ENCODE measurements around the gene FAM20C. TPM values are rescaled to one million over a fixed set of nuclear protein-coding genes. Genes with fewer than 3 reads are reported as not detected.

FAM20C gene
- total RNA-seq, 6 donors from 2014 or later: 17.7 to 53.7 (median 46.8) TPM

- no peak for ATAC-seq (ENCODE audit: low FRiP score in 2 of 2)
- 89 to 98% methylated on average over 12 to 14 of the region's 29 CpGs for WGBS, 2 donors
- H3K9me3 ChIP-seq: no peaks in the 10 kb centered on the region
- no peak overlapping the region for H3K4me3 ChIP-seq
- no peak for TF ChIP-seq CTCF (IDR thresholded peaks at IDR 0.05)
- no peak for TF ChIP-seq POLR2AphosphoS5 (IDR thresholded peaks at IDR 0.05)
- no peak for TF ChIP-seq EP300 (IDR thresholded peaks at IDR 0.05)
- no peak for TF ChIP-seq POLR2A (IDR thresholded peaks at IDR 0.05)
- peaks cover 9 to 15% (median 12%) of the 10 kb centered on the region in 4 donors for H3K4me1 ChIP-seq
- H3K36me3 ChIP-seq: peaks cover 0 to 18% (median 7%) of the 10 kb centered on the region in 4 donors
- H3K27ac ChIP-seq: no peak overlapping the region
- H3K27me3 ChIP-seq: no peaks in the 10 kb centered on the region
- DNase-seq: peak in 1 of 2 donors; percentile 71
Observed at GRCh38 chr7:223861-224260, 31.5 kb downstream of the FAM20C start.

- Histone ChIP-seq H3K9me3 (no peaks in the 10 kb centered on the region), H3K4me3 (no peak overlapping the region), H3K27ac (no peak overlapping the region), H3K27me3 (no peaks in the 10 kb centered on the region), H3K36me3 (peaks cover 0 to 11% (median 4%) of the 10 kb centered on the region in 4 donors), H3K4me1 (peaks cover 0 to 3% (median 0%) of the 10 kb centered on the region in 4 donors)
- TF ChIP-seq CTCF (IDR thresholded peaks at IDR 0.05) (no peak), EP300 (IDR thresholded peaks at IDR 0.05) (no peak), POLR2A (IDR thresholded peaks at IDR 0.05) (no peak), POLR2AphosphoS5 (IDR thresholded peaks at IDR 0.05) (no peak)
- peak in 1 of 2 donors; percentile 81 for DNase-seq
- WGBS, 2 donors: 87 to 89% methylated on average over 9 to 23 of the region's 23 CpGs
- peak in 1 of 2 donors; percentile 19 for ATAC-seq (ENCODE audit: low FRiP score in 2 of 2)
Observed at GRCh38 chr7:226281-226895, 34.0 kb downstream of the FAM20C start.

- TF ChIP-seq POLR2AphosphoS5 (IDR thresholded peaks at IDR 0.05) (no peak), EP300 (IDR thresholded peaks at IDR 0.05) (no peak), POLR2A (IDR thresholded peaks at IDR 0.05) (no peak), CTCF (IDR thresholded peaks at IDR 0.05) (no peak)
- Histone ChIP-seq H3K36me3 (peaks cover 0 to 11% (median 4%) of the 10 kb centered on the region in 4 donors), H3K4me3 (no peak overlapping the region), H3K4me1 (peaks cover under 1 to 3% (median 1%) of the 10 kb centered on the region in 4 donors), H3K9me3 (no peaks in the 10 kb centered on the region), H3K27me3 (no peaks in the 10 kb centered on the region), H3K27ac (peak overlapping the region in 2 of 4 donors; percentile 73 to 78)
- DNase-seq: peak in 1 of 2 donors; percentile 47
- ATAC-seq (ENCODE audit: low FRiP score in 2 of 2): no peak
- 92 to 98% methylated on average over 16 of the region's 16 CpGs for WGBS, 2 donors
Observed at GRCh38 chr7:227926-228325, 35.6 kb downstream of the FAM20C start.

GRCh38 chr7:228610-229009 is 36.2 kb downstream of the FAM20C start:
- WGBS, 2 donors: 67 to 95% methylated on average over 3 to 12 of the region's 12 CpGs
- Histone ChIP-seq H3K4me3 (no peak overlapping the region), H3K27ac (peak overlapping the region in 3 of 4 donors; percentile 52 to 78 (median 73)), H3K9me3 (no peaks in the 10 kb centered on the region), H3K27me3 (no peaks in the 10 kb centered on the region), H3K36me3 (peaks cover 0 to 11% (median 4%) of the 10 kb centered on the region in 4 donors), H3K4me1 (peaks cover 7 to 9% (median 7%) of the 10 kb centered on the region in 4 donors)
- ATAC-seq (ENCODE audit: low FRiP score in 2 of 2) (no peak), DNase-seq (peak in 1 of 2 donors; percentile 54)
- TF ChIP-seq CTCF (IDR thresholded peaks at IDR 0.05): no peak
- TF ChIP-seq POLR2AphosphoS5 (IDR thresholded peaks at IDR 0.05): no peak
- no peak for TF ChIP-seq POLR2A (IDR thresholded peaks at IDR 0.05)
- TF ChIP-seq EP300 (IDR thresholded peaks at IDR 0.05): no peak

Measured in upper lobe of left lung (tissue), 6 donors.